HepG2 (cell line): ENCODE results near the gene ZNF341. TPM values are rescaled to one million over a fixed set of nuclear protein-coding genes. Genes with fewer than 3 reads are reported as not detected.

ENCODE experiments used
- ATAC-seq: fragments of 200-7000 bp; cut with Tn5 transposase; 3 replicates; pipeline ENCODE4 v1.9.1; 2020; ENCODE audit warnings: mild to moderate bottlenecking, moderate library complexity
- BruUV-seq: library from RNA; stranded (reverse); fragments of 400-500 nt; replicated peaks from 2 replicates; lab custom pipeline; 2021; lab: Mats Ljungman, UMichigan
- CTCF ChIA-PET: fragments of 300-600 bp; formaldehyde crosslinking; extraction: SDS; loops from one replicate; lab custom pipeline; 2021; ENCODE audit warnings: low total read pairs, inconsistent platforms, low intra/inter-chr PET ratio; lab: Yijun Ruan, JAX
- POLR2A ChIA-PET: fragments of 350-600 bp; sonication (Branson Sonifier 250); formaldehyde crosslinking; loops from one replicate; lab custom pipeline; 2020; ENCODE audit warnings: antibody characterized with exemption, inconsistent platforms; lab: Yijun Ruan, JAX
- DNase-seq: peaks from one replicate; pipeline ENCODE4 v3.0.0-alpha.2; 2015; ENCODE audit warnings: low spot score
- FAIRE-seq: peaks from 3 replicates; lab custom pipeline; 2011; peaks lifted over from hg19 to GRCh38; lab: Jason Lieb, UNC
- H2AFZ ChIP-seq: one replicate; pipeline ENCODE4 v1.6.1; 2011; ENCODE audit warnings: low read length, inconsistent platforms
- H3K27ac ChIP-seq: fragments of 300-600 bp; 3 replicates; pipeline ENCODE4 v1.8.0; 2011; ENCODE audit warnings: mixed run types, mild to moderate bottlenecking, mixed read lengths, low read length, inconsistent platforms; ENCODE audit not compliant: insufficient read depth; ENCODE audit errors: extremely low read length
- H3K27me3 ChIP-seq, 2 experiments: fragments of 200-600 bp in 1 of 2; 2 replicates in 1 of 2; 3 replicates in 1 of 2; pipeline versions ENCODE4 v1.6.0 to v1.8.0; 2011; ENCODE audit warnings: low read length in 2 of 2, mild to moderate bottlenecking in 2 of 2, moderate library complexity in 2 of 2, inconsistent platforms in 1 of 2; ENCODE audit not compliant: insufficient read depth in 2 of 2, control insufficient read depth in 1 of 2
- H3K36me3 ChIP-seq, 2 experiments: fragments of 200-600 bp in 1 of 2; replicated peaks in 1 of 2; 2 replicates in 1 of 2; 3 replicates in 1 of 2; pipeline versions ENCODE4 v1.5.1 to v1.8.0; 2011; ENCODE audit warnings: low read length in 2 of 2, inconsistent platforms in 1 of 2; ENCODE audit not compliant: insufficient read depth in 2 of 2, control insufficient read depth in 1 of 2
- H3K4me1 ChIP-seq: 2 replicates; pipeline ENCODE4 v1.5.1; 2012; ENCODE audit warnings: low read length, inconsistent platforms; ENCODE audit not compliant: insufficient read depth
- H3K4me2 ChIP-seq: 2 replicates; pipeline ENCODE4 v1.6.0; 2011; ENCODE audit warnings: low read depth, low read length, inconsistent platforms
- H3K4me3 ChIP-seq, 3 experiments: fragments of 200-600 bp in 1 of 3; sonication (generic), shearing (Covaris generic) in 1 of 3; replicated peaks in 1 of 3; 2 replicates each; pipeline ENCODE4 v1.5.1; 2011 to 2016; ENCODE audit warnings: low read length in 3 of 3, inconsistent platforms in 2 of 3, low read depth in 2 of 3, mild to moderate bottlenecking in 2 of 3, control low read depth in 1 of 3, mixed read lengths in 1 of 3; ENCODE audit not compliant: insufficient read depth in 1 of 3
- H3K79me2 ChIP-seq: one replicate; pipeline ENCODE4 v1.6.1; 2011; ENCODE audit warnings: low read length, inconsistent platforms; ENCODE audit not compliant: insufficient read depth
- H3K9ac ChIP-seq: 2 replicates; pipeline ENCODE4 v1.6.0; 2011; ENCODE audit warnings: mild to moderate bottlenecking, low read depth, low read length, inconsistent platforms; ENCODE audit not compliant: insufficient read depth
- H3K9me3 ChIP-seq: 2 replicates; pipeline ENCODE4 v1.5.1; 2012; ENCODE audit warnings: mild to moderate bottlenecking, low read length
- H4K20me1 ChIP-seq: 2 replicates; pipeline ENCODE4 v1.6.0; 2011; ENCODE audit warnings: inconsistent platforms, mild to moderate bottlenecking, low read length, moderate library complexity; ENCODE audit not compliant: insufficient read depth
- DMTF1 ChIP-seq: sonication (generic); formaldehyde crosslinking; IDR thresholded peaks from 2 replicates; pipeline ENCODE4 v1.4.0; 2020; ENCODE audit warnings: mild to moderate bottlenecking, missing genetic modification reagents
- ELK4 ChIP-seq: sonication (generic); formaldehyde crosslinking; IDR thresholded peaks from 2 replicates; pipeline ENCODE4 v1.9.0; 2021; ENCODE audit warnings: missing genetic modification reagents, borderline replicate concordance
- ESRRA ChIP-seq: sonication (generic); formaldehyde crosslinking; IDR thresholded peaks from 2 replicates; pipeline ENCODE4 v1.5.1; 2020; ENCODE audit warnings: mild to moderate bottlenecking, low read depth, missing genetic modification reagents
- IRF1 ChIP-seq: sonication (generic); formaldehyde crosslinking; IDR thresholded peaks from 2 replicates; pipeline ENCODE4 v1.4.0; 2020; ENCODE audit warnings: low read depth, mild to moderate bottlenecking, missing genetic modification reagents
- NKX3-1 ChIP-seq: sonication (generic); formaldehyde crosslinking; IDR thresholded peaks from 2 replicates; pipeline ENCODE4 v1.5.0; 2020; ENCODE audit warnings: missing genetic modification reagents
- RARA ChIP-seq: IDR thresholded peaks from 2 replicates; pipeline ENCODE4 v1.6.1; 2016; ENCODE audit warnings: missing genetic modification reagents, missing compliant biosample characterization
- SALL1 ChIP-seq: sonication (generic); formaldehyde crosslinking; IDR thresholded peaks from 2 replicates; pipeline ENCODE4 v1.8.0; 2022; ENCODE audit warnings: mild to moderate bottlenecking, missing genetic modification reagents
- SMAD1 ChIP-seq: sonication (generic); formaldehyde crosslinking; IDR thresholded peaks from 2 replicates; pipeline ENCODE4 v1.4.0; 2020; ENCODE audit warnings: missing genetic modification reagents, low read depth, mild to moderate bottlenecking, borderline replicate concordance
- SMARCE1 ChIP-seq: fragments of 450-650 bp; IDR thresholded peaks from 2 replicates; pipeline ENCODE4 v1.6.1; 2017; ENCODE audit warnings: borderline replicate concordance
- SMC3 ChIP-seq: IDR thresholded peaks from 2 replicates; pipeline ENCODE4 v1.6.1; 2011; ENCODE audit warnings: low read length, improper control_type of control experiment
- TOE1 ChIP-seq: sonication (generic); formaldehyde crosslinking; IDR thresholded peaks from 2 replicates; pipeline ENCODE4 v1.4.0; 2020; ENCODE audit warnings: mild to moderate bottlenecking, missing genetic modification reagents
- ZBED4 ChIP-seq: sonication (generic); formaldehyde crosslinking; IDR thresholded peaks from 2 replicates; pipeline ENCODE4 v1.4.0; 2020; ENCODE audit warnings: missing genetic modification reagents, borderline replicate concordance
- ZBTB38 ChIP-seq: sonication (generic); formaldehyde crosslinking; IDR thresholded peaks from 2 replicates; pipeline ENCODE4 v1.5.1; 2020; ENCODE audit warnings: mild to moderate bottlenecking, missing genetic modification reagents
- ZNF232 ChIP-seq: sonication (generic); formaldehyde crosslinking; IDR thresholded peaks from 2 replicates; pipeline ENCODE4 v1.4.0; 2020; ENCODE audit warnings: missing genetic modification reagents, borderline replicate concordance
- ZNF510 ChIP-seq: sonication (generic); formaldehyde crosslinking; IDR thresholded peaks from 2 replicates; pipeline ENCODE4 v1.4.0; 2020; ENCODE audit warnings: low read depth, mild to moderate bottlenecking, missing genetic modification reagents
- ZNF670 ChIP-seq: sonication (generic); formaldehyde crosslinking; IDR thresholded peaks from 2 replicates; pipeline ENCODE4 v1.8.0; 2022; ENCODE audit warnings: mild to moderate bottlenecking, missing genetic modification reagents, borderline replicate concordance
- WGBS: methylation state at CpG from one replicate; pipeline ENCODE4 v1.1.6; 2017; ENCODE audit warnings: low lambda C conversion rate; 5-methylcytosine and 5-hydroxymethylcytosine counted together
- in situ Hi-C: cut with HindIII; loops from 2 replicates; pipeline ENCODE4 v1.10.0; 2017; ENCODE audit warnings: low pct_unique_long_range_greater_than_20kb; ENCODE audit not compliant: extremely low pct_ligation_motif_present
- intact Hi-C: fragments of 100-400 bp; cut with micrococcal nuclease; formaldehyde crosslinking; loops from one replicate; pipeline ENCODE4 v1.10.0; 2022; ENCODE audit not compliant: unreplicated experiment
- polyA plus RNA-seq, 8 experiments: library from polyadenylated mRNA; depleted of rRNA in 3 of 8; stranded (reverse) in 7 of 8; unstranded in 1 of 8; fragments of >200 nt; fragmentation: Illumina TruSeq in 4 of 8; extraction: Trizol in 4 of 8; gene quantifications; 2 replicates each; pipeline versions ENCODE4 v1.2.1 to v1.2.3, GENCODE V29; 2011 to 2016; ENCODE audit warnings: low read depth in 4 of 8, missing spikeins in 1 of 8, mixed read lengths in 1 of 8; ENCODE audit not compliant: insufficient read depth in 1 of 8
- total RNA-seq, 5 experiments: library from RNA; depleted of rRNA; stranded (reverse); fragments of >200 nt; fragmentation: Illumina TruSeq; extraction: Trizol; gene quantifications; 2 replicates each; pipeline ENCODE4 v1.2.3, GENCODE V29; 2016; ENCODE audit warnings: low read depth in 1 of 5

ZNF341 gene
- total and polyA plus RNA-seq, 2 of the 13 experiments (the other 11 are each of a cell fraction or from before 2014, with no cell fraction given), result 1.1 to 2.2 TPM

- TF ChIP-seq ZBTB38, result peak; percentile 82
- TF ChIP-seq ZNF510 (CRISPR knock-in tag), result no peak
- no peak for TF ChIP-seq RARA (CRISPR knock-in tag)
- TF ChIP-seq SALL1 (CRISPR knock-in tag), result peak; percentile 21; the same call in 1 of the 2 replicates
- TF ChIP-seq DMTF1 (CRISPR knock-in tag), result no peak
- TF ChIP-seq SMARCE1, result 0 out of 2 replicates have a peak, but pooled peaks have one; percentile 23
- TF ChIP-seq NKX3-1 (CRISPR knock-in tag), result no peak
- no peak for TF ChIP-seq SMC3
- no peak for TF ChIP-seq SMAD1 (CRISPR knock-in tag)
Measured at GRCh38 chr20:33707668-33708067, 24.1 kb upstream of the ZNF341 start (continued).

- no peak overlapping the region for H2AFZ ChIP-seq
- intact Hi-C loops, result no loop called here
- in situ Hi-C loops, result no loop called here
- H3K9ac ChIP-seq, result no peak overlapping the region
- no peak for FAIRE-seq
- BruUV-seq, result no TSS peak
- peaks cover 71% of the 10 kb centered on the region for H3K4me1 ChIP-seq
- H3K36me3 ChIP-seq, result no peaks in the 10 kb centered on the region
- POLR2A ChIA-PET, result interaction anchor here (1.3 kb wide), 1 partner anchor 23 kb away, joined by 4 read pairs; no protein-coding TSS in a partner anchor
- CTCF ChIA-PET, result no interaction called here
- H3K27ac ChIP-seq, result peak overlapping the region; percentile 30
- H3K4me3 ChIP-seq, result no peak overlapping the region
- no peaks in the 10 kb centered on the region for H3K9me3 ChIP-seq
- peak; percentile 14; the same call in 1 of the 3 replicates for ATAC-seq
- H4K20me1 ChIP-seq, result no peaks in the 10 kb centered on the region
- peak overlapping the region; percentile 15; the same call in 1 of the 2 replicates for H3K4me2 ChIP-seq
- no peak for DNase-seq
- peaks cover 2 to 4% of the 10 kb centered on the region in 2 experiments; a peak in 2 of 5 replicates for H3K27me3 ChIP-seq
- 28% methylated on average over 2 of the region's 2 CpGs for WGBS
- no peaks in the 10 kb centered on the region for H3K79me2 ChIP-seq
- no peak for TF ChIP-seq ZBED4
- TF ChIP-seq ZNF232 (CRISPR knock-in tag), result no peak
- TF ChIP-seq TOE1, result no peak
- TF ChIP-seq ELK4 (CRISPR knock-in tag), result no peak
- peak; percentile 99 for TF ChIP-seq ESRRA (CRISPR knock-in tag)
- TF ChIP-seq ZNF670 (CRISPR knock-in tag), result 0 out of 2 replicates have a peak, but pooled peaks have one; percentile 61
- no peak for TF ChIP-seq IRF1
Measured at GRCh38 chr20:33709398-33709797, 22.4 kb upstream of the ZNF341 start.
